ENCODE data around the gene TRMT13.
"Not testable (repeated sequence)": the region's sequence is repeated elsewhere in the genome, so short reads cannot be mapped to it uniquely, and the experiment has no call there.

The TRMT13 gene

DNA sequence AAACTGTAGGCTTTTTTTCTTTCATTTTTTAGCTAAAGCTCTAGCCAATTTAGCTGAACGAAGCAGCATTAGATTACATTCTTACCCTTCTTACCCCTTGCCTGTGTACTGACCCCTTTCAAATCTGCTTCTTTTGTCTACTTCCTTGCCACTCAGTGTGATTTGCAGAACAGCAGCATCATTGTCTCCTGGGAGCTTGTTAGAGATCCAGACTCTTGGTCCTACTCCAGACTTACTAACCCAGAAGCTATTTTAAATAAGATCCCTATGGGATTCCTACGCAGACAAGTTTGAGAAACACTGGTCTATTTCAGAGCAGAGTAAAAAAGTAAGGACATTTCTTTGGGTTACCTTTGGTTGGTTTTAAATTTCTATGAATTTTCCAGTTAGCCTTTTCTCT is 31.3 kb downstream of the TRMT13 start:
- DNase-seq (ENCODE audit: low read depth in 2 of 2): no peak

DNA sequence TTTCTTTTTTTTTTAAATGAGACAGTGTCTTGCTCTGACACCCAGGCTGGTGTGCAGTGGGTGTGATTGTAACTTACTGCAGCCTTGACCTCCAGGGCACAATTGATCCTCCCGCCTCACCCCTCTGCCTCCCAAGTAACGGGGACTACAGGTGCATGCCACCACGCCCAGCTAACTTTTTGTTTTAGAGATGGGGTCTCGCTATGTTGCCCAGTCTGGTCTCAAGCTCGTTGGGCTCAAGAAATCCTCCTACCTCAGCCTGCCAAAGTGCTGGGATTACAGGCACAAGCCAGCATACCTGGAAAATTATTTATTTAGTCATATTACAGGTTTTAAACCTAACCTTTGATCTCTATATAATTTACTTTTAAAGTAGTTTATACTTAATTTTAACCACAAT is 31.7 kb downstream of the TRMT13 start:
- DNase-seq (ENCODE audit: low read depth in 2 of 2): no peak

DNA sequence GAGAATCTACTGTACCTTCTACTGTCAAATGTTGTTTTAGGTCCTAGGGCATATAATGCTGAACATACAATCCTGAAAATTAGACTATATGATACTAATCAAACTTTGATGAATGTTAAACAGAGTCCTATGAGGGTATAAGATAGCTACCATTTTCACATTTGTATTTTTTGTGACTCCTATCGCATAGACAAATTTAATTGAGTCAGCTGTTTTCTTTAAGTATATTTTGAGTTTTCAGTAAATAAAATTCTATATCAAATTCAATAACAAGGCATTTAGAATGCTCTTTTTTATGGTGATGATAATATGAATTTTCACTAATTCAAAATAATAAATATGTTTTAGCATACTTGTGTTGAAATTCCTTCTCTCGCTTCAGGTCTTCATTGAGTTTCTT is 35.1 kb downstream of the TRMT13 start:
- no peak for DNase-seq (ENCODE audit: low read depth in 2 of 2)

DNA sequence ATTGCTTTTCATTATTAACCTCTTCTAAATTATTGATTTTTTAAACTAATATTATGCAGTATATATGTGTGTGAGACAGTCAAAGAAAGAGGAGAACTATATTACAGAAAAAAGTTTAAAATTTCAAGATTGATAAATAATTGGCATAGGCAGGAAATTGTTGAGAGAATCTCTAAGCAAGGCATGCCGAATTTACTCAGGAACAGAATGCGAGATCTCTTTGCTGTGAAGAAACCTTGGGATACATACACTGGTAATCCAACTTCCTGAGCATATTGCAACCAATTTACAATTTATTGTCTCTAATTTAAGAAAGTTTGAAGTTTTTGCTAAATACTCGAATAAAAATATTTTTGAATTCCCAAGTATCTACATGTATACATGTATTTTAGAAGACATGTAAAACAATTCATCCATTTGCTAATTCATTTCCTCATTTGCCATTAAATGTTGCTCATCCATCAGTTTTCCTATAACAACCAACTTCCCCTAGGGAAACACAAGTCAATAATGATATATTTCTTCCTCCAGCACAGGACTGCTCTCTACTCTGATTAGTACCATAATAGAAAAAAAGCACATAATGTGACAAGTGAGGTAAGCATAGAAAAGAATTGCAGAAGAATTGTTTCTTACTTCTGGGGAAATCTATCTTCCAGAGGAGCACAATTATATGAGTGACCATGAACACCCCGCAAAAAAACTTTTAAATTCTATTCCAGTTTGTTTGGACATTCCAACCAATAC is 44.5 kb downstream of the TRMT13 start:
- DNase-seq (ENCODE audit: low read depth in 2 of 2): no peak

DNA sequence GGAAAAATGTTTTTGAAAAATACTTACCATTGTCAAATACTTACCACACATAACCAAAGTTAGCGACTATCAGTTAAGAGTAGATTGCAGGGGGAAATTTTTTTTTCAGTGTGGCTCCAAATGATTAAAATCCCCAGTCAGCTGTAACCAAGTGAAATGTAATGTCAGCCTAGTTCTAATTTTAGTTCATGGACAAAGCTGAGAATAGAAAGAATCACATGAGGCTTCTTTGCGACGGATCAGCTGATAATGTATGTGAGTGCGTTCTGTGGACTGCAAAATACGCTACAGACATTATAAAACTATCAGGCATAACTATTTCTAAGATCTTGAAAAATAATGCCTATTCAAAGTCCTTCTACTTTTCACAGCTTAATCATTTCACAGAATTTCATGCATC is 45.1 kb downstream of the TRMT13 start, which contains the start of gene LRRC39:
TSS of gene LRRC39 (minus strand) at position 166 of the 400 bp plus-strand sequence. CDS start 9,740 bp downstream, outside the sequence.
- no peak for DNase-seq (ENCODE audit: low read depth in 2 of 2)

DNA sequence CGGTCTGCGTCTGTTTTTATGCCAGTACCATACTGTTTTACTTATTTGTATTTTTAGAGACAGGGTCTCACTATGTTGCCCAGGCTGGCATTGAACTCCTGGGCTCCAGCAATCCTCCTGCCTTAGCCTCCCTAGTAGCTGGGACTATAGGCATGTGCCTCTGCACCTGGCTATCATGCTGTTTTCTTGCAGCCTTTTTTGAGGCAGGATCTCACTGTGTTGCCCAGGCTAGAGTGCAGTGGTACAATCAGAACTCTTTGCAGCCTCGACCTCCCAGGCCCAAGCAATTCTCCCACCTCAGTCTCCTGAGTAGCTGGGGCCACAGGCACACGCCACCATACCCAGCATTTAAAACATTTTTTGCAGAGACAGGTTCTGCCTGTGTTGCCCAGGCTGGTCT is 50.4 kb downstream of the TRMT13 start:
- no peak for DNase-seq (ENCODE audit: low read depth in 2 of 2)

GRCh38 chr1:100184536-100184935 is 51.6 kb downstream of the TRMT13 start:
- DNase-seq (ENCODE audit: low read depth in 2 of 2): no peak

DNA sequence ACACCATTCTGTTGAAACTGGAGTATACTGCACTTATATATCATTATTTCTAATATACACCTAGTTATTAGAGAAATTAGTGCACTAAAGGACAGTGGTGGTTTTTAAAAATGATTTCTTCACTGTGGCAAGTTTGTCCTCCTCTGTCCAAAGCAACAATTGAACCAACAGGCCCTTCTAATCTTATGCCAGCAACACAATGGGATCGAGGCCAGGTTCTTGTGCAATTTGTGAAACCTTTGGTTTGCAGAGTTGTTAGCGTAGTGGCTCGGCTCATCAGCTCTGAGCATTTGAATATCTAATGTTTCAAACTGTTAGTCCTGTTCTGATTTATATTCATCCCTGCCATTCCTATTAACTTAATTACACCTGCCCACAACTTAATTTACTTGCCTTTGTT is 54.9 kb downstream of the TRMT13 start:
- no peak for DNase-seq (ENCODE audit: low read depth in 2 of 2)

- DNase-seq (ENCODE audit: low read depth in 2 of 2): no peak
Observed at GRCh38 chr1:100188617-100189016, 55.7 kb downstream of the TRMT13 start.

DNA sequence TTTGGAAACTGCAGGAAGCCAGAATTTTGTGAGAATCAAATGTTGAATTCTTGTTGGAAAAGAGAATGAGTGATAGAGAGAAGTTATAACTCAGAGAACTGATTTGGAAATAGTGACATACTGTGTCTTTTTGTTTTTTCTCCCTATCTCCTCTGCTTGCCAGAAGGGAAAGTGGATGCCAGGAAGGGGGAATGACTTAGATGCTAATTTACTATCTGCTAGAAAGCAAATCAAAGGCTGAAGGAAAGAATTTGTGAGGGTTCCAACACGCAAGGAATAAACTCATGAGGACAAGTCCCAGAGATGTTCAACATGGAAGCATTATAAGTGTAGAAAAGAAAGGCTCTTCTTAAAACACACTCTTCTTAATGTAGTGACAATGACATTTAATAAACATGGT is 65.6 kb downstream of the TRMT13 start:
- no peak for DNase-seq (ENCODE audit: low read depth in 2 of 2)

DNA sequence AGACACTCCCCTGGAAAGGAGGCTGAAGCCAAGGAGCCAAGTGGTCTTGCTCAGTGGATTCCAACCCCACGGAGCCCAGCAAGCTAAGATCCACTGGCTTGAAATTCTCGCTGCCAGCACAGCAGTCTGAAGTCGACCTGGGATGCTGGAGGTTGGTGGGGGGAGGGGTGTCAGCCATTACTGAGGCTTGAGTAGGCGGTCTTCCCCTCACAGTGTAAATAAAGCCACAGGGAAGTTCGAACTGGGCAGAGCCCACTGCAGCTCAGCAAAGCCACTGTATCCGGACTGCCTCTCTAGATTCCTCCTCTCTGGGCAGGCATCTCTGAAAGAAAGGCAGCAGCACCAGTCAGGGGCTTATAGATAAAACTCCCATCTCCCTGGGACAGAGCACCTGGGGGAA is 67.1 kb downstream of the TRMT13 start:
- not testable (repeated sequence) for DNase-seq (ENCODE audit: low read depth in 2 of 2)

Measured in stimulated activated CD4-positive, alpha-beta T cell treated with anti-CD3 and anti-CD28 coated beads, Interleukin-1b, Interleukin-23, amount 100 ng/mL, for 1 hour (primary cell).